Lung (tissue), 12 donors: ENCODE measurements around the gene RIC8B. TPM values are rescaled to one million over a fixed set of nuclear protein-coding genes. Genes with fewer than 3 reads are reported as not detected.

Source experiments
- ATAC-seq: fragments of 200-7000 bp; cut with Tn5 transposase; one replicate; pipeline ENCODE4 v1.9.1; 2020; ENCODE audit warnings: moderate number of reproducible peaks; ENCODE audit not compliant: insufficient read depth, low FRiP score
- DNase-seq, 3 donors: peaks; one replicate each; pipeline ENCODE4 v3.0.0-alpha.2; 2013 to 2017
- H3K27ac ChIP-seq, 2 donors: one replicate each; pipeline ENCODE4 v1.5.1; 2013; ENCODE audit warnings: mild to moderate bottlenecking in 2 of 2, moderate library complexity in 2 of 2, control low read depth in 1 of 2, inconsistent platforms in 1 of 2, low read depth in 1 of 2, low read length in 1 of 2
- H3K27me3 ChIP-seq, 3 donors: one replicate each; pipeline ENCODE4 v1.5.1; 2013; ENCODE audit warnings: low read length in 2 of 3; ENCODE audit not compliant: control insufficient read depth in 3 of 3, insufficient read depth in 3 of 3
- H3K36me3 ChIP-seq, 4 donors: one replicate each; pipeline ENCODE4 v1.5.1; 2013; ENCODE audit warnings: low read length in 4 of 4, mild to moderate bottlenecking in 1 of 4, moderate library complexity in 1 of 4; ENCODE audit not compliant: control insufficient read depth in 4 of 4, insufficient read depth in 4 of 4
- H3K4me1 ChIP-seq, 5 donors: one replicate each; pipeline ENCODE4 v1.5.1; 2013; ENCODE audit warnings: low read length in 5 of 5, mild to moderate bottlenecking in 2 of 5, moderate library complexity in 1 of 5; ENCODE audit not compliant: control insufficient read depth in 5 of 5, insufficient read depth in 5 of 5
- H3K4me3 ChIP-seq: one replicate; pipeline ENCODE4 v1.5.1; 2013; ENCODE audit warnings: mild to moderate bottlenecking, control low read depth, moderate library complexity
- H3K9ac ChIP-seq, 2 donors: one replicate each; pipeline ENCODE4 v1.5.1; 2013; ENCODE audit warnings: low read length in 2 of 2, control low read depth in 1 of 2; ENCODE audit not compliant: insufficient read depth in 1 of 2
- H3K9me3 ChIP-seq, 4 donors: one replicate each; pipeline ENCODE4 v1.5.1; 2013; ENCODE audit warnings: low read length in 3 of 4, mild to moderate bottlenecking in 1 of 4, moderate library complexity in 1 of 4; ENCODE audit not compliant: control insufficient read depth in 4 of 4, insufficient read depth in 3 of 4
- WGBS, 2 donors: extraction: QIAGEN DNeasy Blood & Tissue Kit; methylation state at CpG; one replicate each; pipeline ENCODE4 v1.1.7; 2013; 5-methylcytosine and 5-hydroxymethylcytosine counted together
- polyA plus RNA-seq, 2 donors: library from polyadenylated mRNA; stranded (reverse); fragments of 200-250 nt; gene quantifications; one replicate each; pipeline ENCODE4 v1.2.1, GENCODE V29; 2013
- total RNA-seq, 2 donors: library from RNA; depleted of rRNA in 1 of 2; stranded (reverse); fragments of >200 nt in 1 of 2; gene quantifications; one replicate each; pipeline ENCODE4 v1.2.1, GENCODE V29; 2014 to 2021
- TF ChIP-seq, protein P1 (sequence below): IDR thresholded peaks from 2 replicates; pipeline ENCODE4 v1.5.1; 2012; ENCODE audit warnings: mild to moderate bottlenecking; ENCODE audit errors: control extremely low read depth, extremely low read depth
- donor health status: control.
- donor health status: control.
- donor health status: Bipolar disorder and iron deficiency.
- donor health status: healthy.
- donor health status: DM: yes; HTN: yes; CAD: no.

RIC8B gene
- total and polyA plus RNA-seq, 4 donors = 3.3 to 14.4 (median 8.2) TPM

DNA sequence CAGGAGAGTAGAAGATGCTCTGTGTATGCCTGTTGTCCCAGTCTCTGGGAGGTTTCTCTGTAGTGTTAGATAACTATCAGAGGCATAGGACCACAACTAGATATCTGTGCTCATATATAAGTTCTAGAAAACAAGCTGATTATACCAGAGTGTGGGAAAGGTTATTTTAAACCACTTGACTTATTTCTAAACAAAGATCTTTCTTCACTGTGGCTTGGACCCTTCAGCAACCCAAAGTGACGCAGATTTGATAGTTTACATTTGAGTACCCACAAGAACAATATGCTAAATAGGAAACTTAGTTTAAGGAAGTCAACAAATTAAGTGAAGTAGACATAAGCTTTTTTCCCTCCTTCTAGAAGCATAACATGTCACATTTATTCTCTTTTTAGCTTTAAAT, 41.3 kb downstream of the RIC8B start:
- peaks cover 6 to 10% (median 9%) of the 10 kb centered on the region in 4 donors for H3K36me3 ChIP-seq
- DNase-seq (peak in 1 of 3 donors; percentile 12), ATAC-seq (no peak)
- H3K9me3 ChIP-seq = no peaks in the 10 kb centered on the region
- H3K27me3 ChIP-seq = no peaks in the 10 kb centered on the region
- peaks cover 0 to 14% (median 5%) of the 10 kb centered on the region in 5 donors for H3K4me1 ChIP-seq
- H3K27ac ChIP-seq = no peak overlapping the region
- WGBS, 2 donors = 87 to 89% methylated on average over 1 of the region's 1 CpG
- no peak overlapping the region for H3K4me3 ChIP-seq
- no peak overlapping the region for H3K9ac ChIP-seq
- TF ChIP-seq, protein P1, sequence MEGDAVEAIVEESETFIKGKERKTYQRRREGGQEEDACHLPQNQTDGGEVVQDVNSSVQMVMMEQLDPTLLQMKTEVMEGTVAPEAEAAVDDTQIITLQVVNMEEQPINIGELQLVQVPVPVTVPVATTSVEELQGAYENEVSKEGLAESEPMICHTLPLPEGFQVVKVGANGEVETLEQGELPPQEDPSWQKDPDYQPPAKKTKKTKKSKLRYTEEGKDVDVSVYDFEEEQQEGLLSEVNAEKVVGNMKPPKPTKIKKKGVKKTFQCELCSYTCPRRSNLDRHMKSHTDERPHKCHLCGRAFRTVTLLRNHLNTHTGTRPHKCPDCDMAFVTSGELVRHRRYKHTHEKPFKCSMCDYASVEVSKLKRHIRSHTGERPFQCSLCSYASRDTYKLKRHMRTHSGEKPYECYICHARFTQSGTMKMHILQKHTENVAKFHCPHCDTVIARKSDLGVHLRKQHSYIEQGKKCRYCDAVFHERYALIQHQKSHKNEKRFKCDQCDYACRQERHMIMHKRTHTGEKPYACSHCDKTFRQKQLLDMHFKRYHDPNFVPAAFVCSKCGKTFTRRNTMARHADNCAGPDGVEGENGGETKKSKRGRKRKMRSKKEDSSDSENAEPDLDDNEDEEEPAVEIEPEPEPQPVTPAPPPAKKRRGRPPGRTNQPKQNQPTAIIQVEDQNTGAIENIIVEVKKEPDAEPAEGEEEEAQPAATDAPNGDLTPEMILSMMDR = no peak

DNA sequence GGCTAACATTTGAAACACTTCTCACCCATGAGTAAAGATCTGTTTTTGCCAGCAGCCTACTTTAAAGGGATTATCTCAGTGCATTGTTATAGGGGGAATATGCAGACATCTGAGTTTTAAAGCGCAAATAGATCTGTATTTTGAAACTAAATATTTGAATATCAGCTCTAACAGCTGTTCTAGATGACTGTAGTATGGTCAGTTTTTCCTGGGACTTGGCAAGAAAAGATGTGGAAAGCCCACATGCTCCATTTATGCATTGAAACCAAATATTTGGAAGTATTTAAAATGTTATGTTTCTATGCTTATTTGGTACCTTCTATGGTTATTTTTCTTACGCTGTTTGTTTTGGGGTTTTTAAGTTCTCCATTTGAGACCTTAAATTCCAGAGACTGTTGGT, 41.7 kb downstream of the RIC8B start:
- ATAC-seq (no peak), DNase-seq (peak in 2 of 3 donors; percentile 49 to 68)
- WGBS, 2 donors = 92 to 98% methylated on average over 2 of the region's 2 CpGs

DNA sequence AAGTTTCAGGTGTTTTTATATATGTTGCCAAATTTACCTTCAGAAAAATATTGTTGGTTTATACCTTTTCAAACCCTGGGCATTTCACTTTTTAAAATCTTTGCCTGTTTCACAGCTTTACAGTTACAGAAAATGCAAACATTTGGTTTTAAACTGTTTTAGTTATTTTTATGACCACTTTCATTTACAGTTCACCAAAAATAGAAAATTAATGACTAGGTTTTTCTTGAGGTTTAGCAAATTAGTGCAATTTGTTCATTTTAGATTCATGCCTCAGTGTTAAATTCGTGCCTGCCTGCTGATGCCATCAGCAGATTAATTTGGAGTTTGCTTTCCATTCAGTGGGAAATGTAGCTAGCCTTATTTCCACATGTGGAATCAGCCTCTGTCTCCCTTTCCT, 45.5 kb downstream of the RIC8B start:
- 88 to 95% methylated on average over 1 of the region's 1 CpG for WGBS, 2 donors
- DNase-seq (no peak), ATAC-seq (no peak)
- TF ChIP-seq, protein P1 = no peak
- no peak overlapping the region for H3K9ac ChIP-seq
- H3K9me3 ChIP-seq = no peaks in the 10 kb centered on the region
- no peak overlapping the region for H3K27ac ChIP-seq
- H3K4me1 ChIP-seq = peaks cover 0 to 14% (median 2%) of the 10 kb centered on the region in 5 donors
- no peak overlapping the region for H3K4me3 ChIP-seq
- peaks cover 3 to 16% (median 4%) of the 10 kb centered on the region in 4 donors for H3K36me3 ChIP-seq
- H3K27me3 ChIP-seq = no peaks in the 10 kb centered on the region

More for the DNA sequence above, 41.7 kb downstream of the RIC8B start:
- H3K9me3 ChIP-seq = no peaks in the 10 kb centered on the region
- no peak overlapping the region for H3K4me3 ChIP-seq
- peaks cover 0 to 14% (median 5%) of the 10 kb centered on the region in 5 donors for H3K4me1 ChIP-seq
- H3K27me3 ChIP-seq = no peaks in the 10 kb centered on the region
- no peak overlapping the region for H3K27ac ChIP-seq
- peaks cover 6 to 10% (median 8%) of the 10 kb centered on the region in 4 donors for H3K36me3 ChIP-seq
- H3K9ac ChIP-seq = no peak overlapping the region
- TF ChIP-seq, protein P1 = no peak

DNA sequence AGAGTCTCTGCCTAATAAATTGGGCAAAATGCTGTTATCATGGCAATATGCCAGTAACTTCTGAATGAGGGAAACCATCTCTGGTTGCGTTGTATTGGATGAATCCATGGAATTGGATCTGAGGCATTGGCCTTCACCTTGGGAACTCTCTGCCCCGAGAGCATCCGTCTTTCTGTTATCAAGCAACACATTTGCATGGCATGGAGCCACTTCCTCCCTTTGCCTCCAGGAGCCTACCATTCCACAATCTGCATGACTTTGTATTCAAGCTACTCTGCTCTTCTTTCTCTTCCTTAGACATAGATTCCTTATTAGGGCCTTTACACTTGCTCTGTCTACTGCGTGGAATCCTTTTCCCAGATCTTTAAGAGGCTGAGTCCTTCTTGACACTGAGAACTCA, 57.2 kb downstream of the RIC8B start:
- peaks cover 0 to 6% (median 0%) of the 10 kb centered on the region in 4 donors for H3K36me3 ChIP-seq
- no peak overlapping the region for H3K4me3 ChIP-seq
- peak in 2 of 3 donors; percentile 7 to 16 for DNase-seq
- no peaks in the 10 kb centered on the region for H3K27me3 ChIP-seq
- no peaks in the 10 kb centered on the region for H3K9me3 ChIP-seq
- no peak for ATAC-seq
- WGBS, 2 donors = 85 to 95% methylated on average over 4 of the region's 4 CpGs
- TF ChIP-seq, protein P1 = no peak
- peaks cover 0 to 14% (median 2%) of the 10 kb centered on the region in 5 donors for H3K4me1 ChIP-seq
- H3K9ac ChIP-seq = no peak overlapping the region
- no peak overlapping the region for H3K27ac ChIP-seq
